HEK293T (cell line): ENCODE results near the gene OR2T34.
"Not testable (repeated sequence)": the region's sequence is repeated elsewhere in the genome, so short reads cannot be mapped to it uniquely, and the experiment has no call there.

Source experiments
- CTCF ChIA-PET: fragments of 350-600 bp; formaldehyde crosslinking; extraction: SDS; loops from one replicate; lab custom pipeline; 2021; ENCODE audit warnings: antibody characterized with exemption, inconsistent platforms; lab: Yijun Ruan, JAX
- POLR2A ChIA-PET: fragments of 350-600 bp; formaldehyde crosslinking; extraction: SDS; loops from one replicate; lab custom pipeline; 2020; ENCODE audit warnings: antibody characterized with exemption, inconsistent platforms; lab: Yijun Ruan, JAX
- DNase-seq: peaks from one replicate; pipeline ENCODE4 v3.0.0; 2012; ENCODE audit warnings: mixed read lengths; ENCODE audit errors: extremely low spot score
- ARNT ChIP-seq: fragments of 450-650 bp; IDR thresholded peaks from 2 replicates; pipeline ENCODE4 v1.6.1; 2017; ENCODE audit warnings: mild to moderate bottlenecking
- BHLHE40 ChIP-seq: fragments of 450-650 bp; IDR thresholded peaks from 2 replicates; pipeline ENCODE4 v1.6.1; 2016; ENCODE audit warnings: mild to moderate bottlenecking, moderate library complexity, borderline replicate concordance
- CTBP1 ChIP-seq: fragments of 450-650 bp; IDR thresholded peaks from 2 replicates; pipeline ENCODE4 v1.6.1; 2016; ENCODE audit warnings: borderline replicate concordance
- ELF4 ChIP-seq: fragments of 450-650 bp; IDR thresholded peaks from 2 replicates; pipeline ENCODE4 v1.6.1; 2017; ENCODE audit warnings: antibody characterized with exemption
- FOXA1 ChIP-seq: fragments of 450-650 bp; IDR thresholded peaks from 2 replicates; pipeline ENCODE4 v1.6.1; 2016; ENCODE audit warnings: mild to moderate bottlenecking
- FOXK2 ChIP-seq: fragments of 450-650 bp; IDR thresholded peaks from 2 replicates; pipeline ENCODE4 v1.6.1; 2016; ENCODE audit warnings: mild to moderate bottlenecking
- FOXM1 ChIP-seq: fragments of 450-650 bp; IDR thresholded peaks from 2 replicates; pipeline ENCODE4 v1.6.1; 2017; ENCODE audit warnings: mild to moderate bottlenecking, borderline replicate concordance
- HDGF ChIP-seq: fragments of 450-650 bp; IDR thresholded peaks from 2 replicates; pipeline ENCODE4 v1.6.1; 2017; ENCODE audit warnings: antibody characterized with exemption, borderline replicate concordance
- L3MBTL2 ChIP-seq: fragments of 450-650 bp; conservative IDR thresholded peaks from 2 replicates; pipeline ENCODE4 v1.6.1; 2016; ENCODE audit warnings: mild to moderate bottlenecking
- LEF1 ChIP-seq: fragments of 450-650 bp; IDR thresholded peaks from 2 replicates; pipeline ENCODE4 v1.6.1; 2017; ENCODE audit warnings: mild to moderate bottlenecking, borderline replicate concordance
- NFRKB ChIP-seq: fragments of 450-650 bp; IDR thresholded peaks from 2 replicates; pipeline ENCODE4 v1.6.1; 2016; ENCODE audit warnings: mild to moderate bottlenecking, moderate library complexity
- PKNOX1 ChIP-seq: fragments of 450-650 bp; IDR thresholded peaks from 2 replicates; pipeline ENCODE4 v1.6.1; 2016
- SP1 ChIP-seq: fragments of 450-650 bp; IDR thresholded peaks from 2 replicates; pipeline ENCODE4 v1.6.1; 2017
- SUZ12 ChIP-seq: fragments of 450-650 bp; IDR thresholded peaks from 2 replicates; pipeline ENCODE4 v1.6.1; 2016; ENCODE audit warnings: mild to moderate bottlenecking
- ZNF384 ChIP-seq: fragments of 450-650 bp; IDR thresholded peaks from 2 replicates; pipeline ENCODE4 v1.6.1; 2016

Gene OR2T34

GRCh38 chr1:248590055-248590454 lies 15.5 kb upstream of the OR2T34 start:
- POLR2A ChIA-PET = no interaction called here
- CTCF ChIA-PET = no interaction called here
- TF ChIP-seq L3MBTL2 = no peak

GRCh38 chr1:248589334-248589733 lies 14.8 kb upstream of the OR2T34 start:
- ChIA-PET POLR2A (no interaction called here), CTCF (no interaction called here)
- DNase-seq = no peak
- no peak for TF ChIP-seq NFRKB
- no peak for TF ChIP-seq PKNOX1
- no peak for TF ChIP-seq FOXM1
- TF ChIP-seq ZNF384 = no peak
- TF ChIP-seq BHLHE40 = no peak
- no peak for TF ChIP-seq FOXA1
- TF ChIP-seq SUZ12 = no peak
- TF ChIP-seq CTBP1 = no peak
- no peak for TF ChIP-seq ARNT
- no peak for TF ChIP-seq SP1
- TF ChIP-seq FOXK2 = no peak
- TF ChIP-seq LEF1 = no peak
- no peak for TF ChIP-seq ELF4
- no peak for TF ChIP-seq HDGF

More at GRCh38 chr1:248590055-248590454, 15.5 kb upstream of the OR2T34 start:
- DNase-seq = no peak

GRCh38 chr1:248585266-248585665 lies 10.7 kb upstream of the OR2T34 start:
- POLR2A ChIA-PET = no interaction called here
- CTCF ChIA-PET = no interaction called here
- DNase-seq = no peak
- TF ChIP-seq ELF4 (no peak), CTBP1 (no peak), PKNOX1 (no peak), FOXA1 (no peak), SUZ12 (no peak), ZNF384 (no peak), NFRKB (no peak)

- no peak for DNase-seq
- CTCF ChIA-PET = no interaction called here
- POLR2A ChIA-PET = no interaction called here
- no peak for TF ChIP-seq FOXK2
- TF ChIP-seq ZNF384 = no peak
- no peak for TF ChIP-seq L3MBTL2
Observed at GRCh38 chr1:248576260-248576980, 1.9 kb upstream of the OR2T34 start.

GRCh38 chr1:248573856-248574255 lies 701 bp downstream of the OR2T34 start:
- CTCF ChIA-PET = not testable (repeated sequence)

GRCh38 chr1:248572049-248572448 lies 2.5 kb downstream of the OR2T34 start:
- DNase-seq, POLR2A ChIA-PET, CTCF ChIA-PET: not testable (repeated sequence)

More at GRCh38 chr1:248573856-248574255, 701 bp downstream of the OR2T34 start:
- POLR2A ChIA-PET, DNase-seq: not testable (repeated sequence)

- DNase-seq, CTCF ChIA-PET, POLR2A ChIA-PET: not testable (repeated sequence)
Observed at GRCh38 chr1:248570811-248571210, 3.7 kb downstream of the OR2T34 start.

- POLR2A ChIA-PET, DNase-seq, CTCF ChIA-PET: not testable (repeated sequence)
Observed at GRCh38 chr1:248569049-248569448, 5.5 kb downstream of the OR2T34 start.

- CTCF ChIA-PET, DNase-seq, POLR2A ChIA-PET: not testable (repeated sequence)
Observed at GRCh38 chr1:248565530-248566373, 8.8 kb downstream of the OR2T34 start.

- DNase-seq, POLR2A ChIA-PET, CTCF ChIA-PET: not testable (repeated sequence)
Observed at GRCh38 chr1:248562672-248563071, 11.9 kb downstream of the OR2T34 start, which contains the start of gene OR2T29. TSS of gene OR2T29 (minus strand) at chr1:248562772. CDS start at chr1:248559491, 3,281 bp downstream.

- CTCF ChIA-PET, DNase-seq, POLR2A ChIA-PET: not testable (repeated sequence)
Observed at GRCh38 chr1:248551027-248551426, 23.5 kb downstream of the OR2T34 start.

- POLR2A ChIA-PET, CTCF ChIA-PET, DNase-seq: not testable (repeated sequence)
Observed at GRCh38 chr1:248547383-248547782, 27.2 kb downstream of the OR2T34 start.

- CTCF ChIA-PET, DNase-seq, POLR2A ChIA-PET: not testable (repeated sequence)
Observed at GRCh38 chr1:248537449-248537848, 37.1 kb downstream of the OR2T34 start.
